GM23338 (cell line): ENCODE measurements around the gene CD300A. TPM values are rescaled to one million over a fixed set of nuclear protein-coding genes. Genes with fewer than 3 reads are reported as not detected.

Source experiments
- ATAC-seq: fragments of 200-7000 bp; cut with Tn5 transposase; 3 replicates; pipeline ENCODE4 v1.9.1; 2020
- DNase-seq: peaks from one replicate; pipeline ENCODE4 v3.0.0-alpha.2; 2015; ENCODE audit warnings: low spot score
- H2AFZ ChIP-seq: fragments of 200-600 bp; sonication (generic); 2 replicates; pipeline ENCODE4 v1.8.0; 2016; ENCODE audit warnings: antibody characterized with exemption, mild to moderate bottlenecking, moderate library complexity
- H3F3A ChIP-seq: fragments of 200-600 bp; sonication (generic); replicated peaks from 2 replicates; pipeline ENCODE4 v1.8.0; 2017; ENCODE audit warnings: antibody characterized with exemption, mixed run types, low read depth
- H3K27ac ChIP-seq: fragments of 200-600 bp; sonication (generic); 2 replicates; pipeline ENCODE4 v1.6.1; 2016; ENCODE audit warnings: low read depth
- H3K27me3 ChIP-seq: fragments of 200-600 bp; sonication (generic); 2 replicates; pipeline ENCODE4 v1.8.0; 2016; ENCODE audit warnings: mild to moderate bottlenecking, mixed run types, moderate library complexity; ENCODE audit not compliant: insufficient read depth
- H3K36me3 ChIP-seq: fragments of 200-600 bp; sonication (generic); 2 replicates; pipeline ENCODE4 v1.8.0; 2016; ENCODE audit warnings: mild to moderate bottlenecking; ENCODE audit not compliant: insufficient read depth
- H3K4me1 ChIP-seq: fragments of 200-600 bp; sonication (generic); 2 replicates; pipeline ENCODE4 v1.8.0; 2016; ENCODE audit warnings: mild to moderate bottlenecking, moderate library complexity; ENCODE audit not compliant: insufficient read depth
- H3K4me2 ChIP-seq: fragments of 200-600 bp; sonication (generic); 2 replicates; pipeline ENCODE4 v1.7.1; 2017; ENCODE audit warnings: mixed run types
- H3K4me3 ChIP-seq: fragments of 200-600 bp; sonication (generic); 2 replicates; pipeline ENCODE4 v1.6.1; 2016; ENCODE audit warnings: mixed run types
- H3K79me2 ChIP-seq: fragments of 200-600 bp; sonication (generic); replicated peaks from 2 replicates; pipeline ENCODE4 v1.8.0; 2017; ENCODE audit warnings: mild to moderate bottlenecking; ENCODE audit not compliant: insufficient read depth
- H3K9me2 ChIP-seq: fragments of 200-600 bp; sonication (generic); 2 replicates; pipeline ENCODE4 v1.8.0; 2017; ENCODE audit not compliant: insufficient read depth
- H4K20me1 ChIP-seq: fragments of 200-600 bp; sonication (generic); replicated peaks from 2 replicates; pipeline ENCODE4 v1.8.0; 2017; ENCODE audit warnings: mild to moderate bottlenecking; ENCODE audit not compliant: insufficient read depth
- H3K27ac Mint-ChIP-seq: 2 replicates; pipeline ENCODE4 v1.8.0; 2020; ENCODE audit warnings: inconsistent platforms, mild to moderate bottlenecking, moderate library complexity, mixed read lengths
- H3K27me3 Mint-ChIP-seq: 3 replicates; pipeline ENCODE4 v1.8.0; 2022; ENCODE audit warnings: low read depth, mild to moderate bottlenecking, moderate library complexity, mixed read lengths, inconsistent platforms; ENCODE audit not compliant: insufficient read depth, poor library complexity
- H3K36me3 Mint-ChIP-seq: 3 replicates; pipeline ENCODE4 v1.8.0; 2021; ENCODE audit warnings: low read depth, mild to moderate bottlenecking, inconsistent platforms, moderate library complexity, mixed read lengths
- H3K4me1 Mint-ChIP-seq: 3 replicates; pipeline ENCODE4 v1.8.0; 2020; ENCODE audit warnings: mild to moderate bottlenecking, inconsistent platforms, mixed read lengths
- H3K4me3 Mint-ChIP-seq: 3 replicates; pipeline ENCODE4 v1.8.0; 2021; ENCODE audit warnings: moderate library complexity, mild to moderate bottlenecking, inconsistent platforms, mixed read lengths
- H3K9me3 Mint-ChIP-seq: 3 replicates; pipeline ENCODE4 v1.8.0; 2020; ENCODE audit warnings: moderate library complexity, mild to moderate bottlenecking, inconsistent platforms, mixed read lengths
- CREB1 ChIP-seq: fragments of 250-450 bp; sonication (Bioruptor Pico); IDR thresholded peaks from 2 replicates; pipeline ENCODE4 v1.5.0; 2020; ENCODE audit warnings: low read depth, mild to moderate bottlenecking, moderate library complexity
- CTCF ChIP-seq, 2 experiments: fragments of 200-600 bp in 1 of 2; sonication (generic) in 1 of 2; conservative IDR thresholded peaks; 2 replicates each; pipeline versions ENCODE4 v1.5.1 to v1.6.1; 2016 to 2017; ENCODE audit warnings: antibody characterized with exemption in 2 of 2, low read depth in 2 of 2, mild to moderate bottlenecking in 2 of 2, moderate library complexity in 1 of 2
- EZH2 ChIP-seq: fragments of 200-600 bp; sonication (generic); IDR thresholded peaks from one replicate; pipeline ENCODE4 v1.8.0; 2017; ENCODE audit warnings: antibody characterized with exemption, mild to moderate bottlenecking, low read depth; ENCODE audit not compliant: unreplicated experiment
- EZH2phosphoT487 ChIP-seq: fragments of 200-600 bp; sonication (generic); IDR thresholded peaks from one replicate; pipeline ENCODE4 v1.8.1; 2018; ENCODE audit warnings: antibody characterized with exemption; ENCODE audit not compliant: unreplicated experiment
- JUNB ChIP-seq: IDR thresholded peaks from one replicate; pipeline ENCODE4 v1.6.1; 2016; ENCODE audit warnings: antibody characterized with exemption; ENCODE audit not compliant: unreplicated experiment
- NANOG ChIP-seq: IDR thresholded peaks from 2 replicates; pipeline ENCODE4 v1.6.1; 2016; ENCODE audit warnings: antibody characterized with exemption, borderline replicate concordance
- POLR2AphosphoS5 ChIP-seq: IDR thresholded peaks from 2 replicates; pipeline ENCODE4 v1.6.1; 2016; ENCODE audit warnings: antibody characterized with exemption, low read depth
- STAT1 ChIP-seq: IDR thresholded peaks from one replicate; pipeline ENCODE4 v1.6.1; 2016; ENCODE audit warnings: antibody characterized with exemption; ENCODE audit not compliant: unreplicated experiment
- ZNF114 ChIP-seq: fragments of 250-450 bp; sonication (Bioruptor Pico); IDR thresholded peaks from 2 replicates; pipeline ENCODE4 v1.5.0; 2020; ENCODE audit warnings: mild to moderate bottlenecking, moderate library complexity
- ZNF331 ChIP-seq: fragments of 250-450 bp; sonication (Bioruptor Pico); IDR thresholded peaks from 2 replicates; pipeline ENCODE4 v1.5.0; 2020; ENCODE audit warnings: low read depth, mild to moderate bottlenecking, moderate library complexity
- polyA plus RNA-seq: library from polyadenylated mRNA; unstranded; fragments of >200 nt; fragmentation: Nextera tagmentation; extraction: Ambion mirVana; gene quantifications from 2 replicates; pipeline ENCODE4 v1.2.1, GENCODE V29; 2016
- total RNA-seq: library from RNA; depleted of rRNA; stranded (reverse); fragments of >200 nt; shearing (Covaris generic); gene quantifications from 2 replicates; pipeline ENCODE4 v1.2.3, GENCODE V29; 2014
- TF ChIP-seq, protein P1 (sequence below): fragments of 250-450 bp; sonication (Bioruptor Pico); IDR thresholded peaks from 2 replicates; pipeline ENCODE4 v1.5.0; 2020; ENCODE audit warnings: mild to moderate bottlenecking, moderate library complexity
- TF ChIP-seq, protein P2 (sequence below): IDR thresholded peaks from one replicate; pipeline ENCODE4 v1.6.1; 2018; ENCODE audit warnings: antibody characterized with exemption; ENCODE audit not compliant: unreplicated experiment

The CD300A gene
- total and polyA plus RNA-seq, 2 experiments from 2014 or later, result 0.37 to 0.45 TPM

DNA sequence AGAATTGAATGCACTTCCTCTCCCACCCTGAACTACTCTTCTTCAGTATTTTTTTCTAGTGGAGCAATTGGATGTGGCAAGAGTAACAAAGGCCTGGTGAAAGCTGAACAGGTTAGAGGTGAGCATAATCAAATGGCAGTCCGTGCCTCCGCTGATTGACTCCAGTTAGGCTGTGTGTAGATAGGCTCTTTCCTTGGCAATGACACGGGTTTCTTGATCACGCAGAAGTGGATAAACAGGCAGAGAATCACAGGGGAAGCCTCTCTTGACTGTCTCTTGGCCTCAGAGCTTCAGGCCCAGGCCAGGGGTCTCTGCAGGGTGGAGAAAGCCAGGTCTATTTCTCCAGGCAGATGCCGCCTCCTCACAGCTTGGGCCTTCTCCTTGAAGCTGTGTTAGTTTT is 60.6 kb downstream of the CD300A start:
- no peaks in the 10 kb centered on the region for H3K36me3 Mint-ChIP-seq
- H3K79me2 ChIP-seq, result no peaks in the 10 kb centered on the region
- H3K4me2 ChIP-seq, result no peak overlapping the region
- H3K27me3 Mint-ChIP-seq, result peaks cover 8% of the 10 kb centered on the region
- no peaks in the 10 kb centered on the region for H3F3A ChIP-seq
- no peak overlapping the region for H2AFZ ChIP-seq
- peaks cover 22% of the 10 kb centered on the region for H3K9me3 Mint-ChIP-seq
- no peaks in the 10 kb centered on the region for H3K4me1 Mint-ChIP-seq
- H3K4me1 ChIP-seq, result no peaks in the 10 kb centered on the region
- DNase-seq, result no peak
- no peak overlapping the region for H3K27ac Mint-ChIP-seq
- no peak for TF ChIP-seq EZH2
- no peak for TF ChIP-seq POLR2AphosphoS5
- TF ChIP-seq CREB1, result no peak
- TF ChIP-seq, protein P1, sequence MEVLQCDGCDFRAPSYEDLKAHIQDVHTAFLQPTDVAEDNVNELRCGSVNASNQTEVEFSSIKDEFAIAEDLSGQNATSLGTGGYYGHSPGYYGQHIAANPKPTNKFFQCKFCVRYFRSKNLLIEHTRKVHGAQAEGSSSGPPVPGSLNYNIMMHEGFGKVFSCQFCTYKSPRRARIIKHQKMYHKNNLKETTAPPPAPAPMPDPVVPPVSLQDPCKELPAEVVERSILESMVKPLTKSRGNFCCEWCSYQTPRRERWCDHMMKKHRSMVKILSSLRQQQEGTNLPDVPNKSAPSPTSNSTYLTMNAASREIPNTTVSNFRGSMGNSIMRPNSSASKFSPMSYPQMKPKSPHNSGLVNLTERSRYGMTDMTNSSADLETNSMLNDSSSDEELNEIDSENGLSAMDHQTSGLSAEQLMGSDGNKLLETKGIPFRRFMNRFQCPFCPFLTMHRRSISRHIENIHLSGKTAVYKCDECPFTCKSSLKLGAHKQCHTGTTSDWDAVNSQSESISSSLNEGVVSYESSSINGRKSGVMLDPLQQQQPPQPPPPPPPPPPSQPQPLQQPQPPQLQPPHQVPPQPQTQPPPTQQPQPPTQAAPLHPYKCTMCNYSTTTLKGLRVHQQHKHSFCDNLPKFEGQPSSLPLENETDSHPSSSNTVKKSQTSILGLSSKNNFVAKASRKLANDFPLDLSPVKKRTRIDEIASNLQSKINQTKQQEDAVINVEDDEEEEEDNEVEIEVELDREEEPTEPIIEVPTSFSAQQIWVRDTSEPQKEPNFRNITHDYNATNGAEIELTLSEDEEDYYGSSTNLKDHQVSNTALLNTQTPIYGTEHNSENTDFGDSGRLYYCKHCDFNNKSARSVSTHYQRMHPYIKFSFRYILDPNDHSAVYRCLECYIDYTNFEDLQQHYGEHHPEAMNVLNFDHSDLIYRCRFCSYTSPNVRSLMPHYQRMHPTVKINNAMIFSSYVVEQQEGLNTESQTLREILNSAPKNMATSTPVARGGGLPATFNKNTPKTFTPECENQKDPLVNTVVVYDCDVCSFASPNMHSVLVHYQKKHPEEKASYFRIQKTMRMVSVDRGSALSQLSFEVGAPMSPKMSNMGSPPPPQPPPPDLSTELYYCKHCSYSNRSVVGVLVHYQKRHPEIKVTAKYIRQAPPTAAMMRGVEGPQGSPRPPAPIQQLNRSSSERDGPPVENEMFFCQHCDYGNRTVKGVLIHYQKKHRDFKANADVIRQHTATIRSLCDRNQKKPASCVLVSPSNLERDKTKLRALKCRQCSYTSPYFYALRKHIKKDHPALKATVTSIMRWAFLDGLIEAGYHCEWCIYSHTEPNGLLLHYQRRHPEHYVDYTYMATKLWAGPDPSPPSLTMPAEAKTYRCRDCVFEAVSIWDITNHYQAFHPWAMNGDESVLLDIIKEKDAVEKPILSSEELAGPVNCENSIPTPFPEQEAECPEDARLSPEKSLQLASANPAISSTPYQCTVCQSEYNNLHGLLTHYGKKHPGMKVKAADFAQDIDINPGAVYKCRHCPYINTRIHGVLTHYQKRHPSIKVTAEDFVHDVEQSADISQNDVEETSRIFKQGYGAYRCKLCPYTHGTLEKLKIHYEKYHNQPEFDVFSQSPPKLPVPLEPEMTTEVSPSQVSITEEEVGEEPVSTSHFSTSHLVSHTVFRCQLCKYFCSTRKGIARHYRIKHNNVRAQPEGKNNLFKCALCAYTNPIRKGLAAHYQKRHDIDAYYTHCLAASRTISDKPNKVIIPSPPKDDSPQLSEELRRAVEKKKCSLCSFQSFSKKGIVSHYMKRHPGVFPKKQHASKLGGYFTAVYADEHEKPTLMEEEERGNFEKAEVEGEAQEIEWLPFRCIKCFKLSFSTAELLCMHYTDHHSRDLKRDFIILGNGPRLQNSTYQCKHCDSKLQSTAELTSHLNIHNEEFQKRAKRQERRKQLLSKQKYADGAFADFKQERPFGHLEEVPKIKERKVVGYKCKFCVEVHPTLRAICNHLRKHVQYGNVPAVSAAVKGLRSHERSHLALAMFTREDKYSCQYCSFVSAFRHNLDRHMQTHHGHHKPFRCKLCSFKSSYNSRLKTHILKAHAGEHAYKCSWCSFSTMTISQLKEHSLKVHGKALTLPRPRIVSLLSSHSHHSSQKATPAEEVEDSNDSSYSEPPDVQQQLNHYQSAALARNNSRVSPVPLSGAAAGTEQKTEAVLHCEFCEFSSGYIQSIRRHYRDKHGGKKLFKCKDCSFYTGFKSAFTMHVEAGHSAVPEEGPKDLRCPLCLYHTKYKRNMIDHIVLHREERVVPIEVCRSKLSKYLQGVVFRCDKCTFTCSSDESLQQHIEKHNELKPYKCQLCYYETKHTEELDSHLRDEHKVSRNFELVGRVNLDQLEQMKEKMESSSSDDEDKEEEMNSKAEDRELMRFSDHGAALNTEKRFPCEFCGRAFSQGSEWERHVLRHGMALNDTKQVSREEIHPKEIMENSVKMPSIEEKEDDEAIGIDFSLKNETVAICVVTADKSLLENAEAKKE (CRISPR knock-in tag), result no peak
- no peak for TF ChIP-seq STAT1
- TF ChIP-seq NANOG, result no peak
- TF ChIP-seq, protein P2, sequence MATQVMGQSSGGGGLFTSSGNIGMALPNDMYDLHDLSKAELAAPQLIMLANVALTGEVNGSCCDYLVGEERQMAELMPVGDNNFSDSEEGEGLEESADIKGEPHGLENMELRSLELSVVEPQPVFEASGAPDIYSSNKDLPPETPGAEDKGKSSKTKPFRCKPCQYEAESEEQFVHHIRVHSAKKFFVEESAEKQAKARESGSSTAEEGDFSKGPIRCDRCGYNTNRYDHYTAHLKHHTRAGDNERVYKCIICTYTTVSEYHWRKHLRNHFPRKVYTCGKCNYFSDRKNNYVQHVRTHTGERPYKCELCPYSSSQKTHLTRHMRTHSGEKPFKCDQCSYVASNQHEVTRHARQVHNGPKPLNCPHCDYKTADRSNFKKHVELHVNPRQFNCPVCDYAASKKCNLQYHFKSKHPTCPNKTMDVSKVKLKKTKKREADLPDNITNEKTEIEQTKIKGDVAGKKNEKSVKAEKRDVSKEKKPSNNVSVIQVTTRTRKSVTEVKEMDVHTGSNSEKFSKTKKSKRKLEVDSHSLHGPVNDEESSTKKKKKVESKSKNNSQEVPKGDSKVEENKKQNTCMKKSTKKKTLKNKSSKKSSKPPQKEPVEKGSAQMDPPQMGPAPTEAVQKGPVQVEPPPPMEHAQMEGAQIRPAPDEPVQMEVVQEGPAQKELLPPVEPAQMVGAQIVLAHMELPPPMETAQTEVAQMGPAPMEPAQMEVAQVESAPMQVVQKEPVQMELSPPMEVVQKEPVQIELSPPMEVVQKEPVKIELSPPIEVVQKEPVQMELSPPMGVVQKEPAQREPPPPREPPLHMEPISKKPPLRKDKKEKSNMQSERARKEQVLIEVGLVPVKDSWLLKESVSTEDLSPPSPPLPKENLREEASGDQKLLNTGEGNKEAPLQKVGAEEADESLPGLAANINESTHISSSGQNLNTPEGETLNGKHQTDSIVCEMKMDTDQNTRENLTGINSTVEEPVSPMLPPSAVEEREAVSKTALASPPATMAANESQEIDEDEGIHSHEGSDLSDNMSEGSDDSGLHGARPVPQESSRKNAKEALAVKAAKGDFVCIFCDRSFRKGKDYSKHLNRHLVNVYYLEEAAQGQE, result no peak
- no peak for TF ChIP-seq EZH2phosphoT487
- no peak for TF ChIP-seq ZNF331 (CRISPR knock-in tag)
- TF ChIP-seq JUNB, result no peak
- TF ChIP-seq CTCF (conservative IDR thresholded peaks at IDR 0.05; ENCODE audit: low read depth in 2 of 2), result no peak
- no peak for TF ChIP-seq ZNF114
- H3K9me2 ChIP-seq, result no peaks in the 10 kb centered on the region
- ATAC-seq, result no peak
- H3K4me3 ChIP-seq, result no peak overlapping the region
- no peaks in the 10 kb centered on the region for H4K20me1 ChIP-seq
- no peaks in the 10 kb centered on the region for H3K27me3 ChIP-seq
- H3K4me3 Mint-ChIP-seq, result no peak overlapping the region
- no peak overlapping the region for H3K27ac ChIP-seq
- no peaks in the 10 kb centered on the region for H3K36me3 ChIP-seq
